GM19351 (cell line): ENCODE measurements around the gene LASP1NB.
"Not testable (repeated sequence)": the region's sequence is repeated elsewhere in the genome, so short reads cannot be mapped to it uniquely, and the experiment has no call there.

Source experiments
- ATAC-seq: cut with Tn5 transposase; IDR thresholded peaks from one replicate; pipeline ENCODE4 v1.9.1; 2021; ENCODE audit warnings: mild to moderate bottlenecking, moderate library complexity; ENCODE audit not compliant: unreplicated experiment

LASP1NB gene

GRCh38 chr17:38959508-38959907 is 34.1 kb downstream of the LASP1NB start:
- ATAC-seq = no peak

DNA sequence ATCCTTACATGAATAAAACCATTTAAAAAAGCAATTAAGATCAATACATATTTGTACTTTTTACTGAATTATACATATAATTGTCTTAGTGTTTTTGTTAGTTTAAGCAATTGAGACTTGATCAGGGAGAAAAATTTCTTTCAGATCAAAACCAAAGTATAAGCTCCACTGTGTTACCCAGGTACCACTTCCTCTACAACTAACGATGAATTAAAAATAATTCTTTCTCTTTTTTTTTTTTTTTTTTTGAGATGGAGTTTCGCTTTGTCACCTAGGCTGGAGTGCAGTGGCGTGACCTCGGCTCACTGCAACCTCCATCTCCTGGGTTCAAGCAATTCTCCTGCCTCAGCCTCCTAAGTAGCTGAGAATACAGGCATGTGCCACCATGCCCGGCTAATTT is 35.0 kb downstream of the LASP1NB start:
- no peak for ATAC-seq

GRCh38 chr17:38961413-38961812 is 36.0 kb downstream of the LASP1NB start:
- no peak for ATAC-seq

- no peak for ATAC-seq
Measured at GRCh38 chr17:38967290-38967738, 41.9 kb downstream of the LASP1NB start, which contains the start of gene FBXO47. FBXO47 (minus strand) TSS chr17:38967403; CDS start chr17:38963025, 4,378 bp downstream.

DNA sequence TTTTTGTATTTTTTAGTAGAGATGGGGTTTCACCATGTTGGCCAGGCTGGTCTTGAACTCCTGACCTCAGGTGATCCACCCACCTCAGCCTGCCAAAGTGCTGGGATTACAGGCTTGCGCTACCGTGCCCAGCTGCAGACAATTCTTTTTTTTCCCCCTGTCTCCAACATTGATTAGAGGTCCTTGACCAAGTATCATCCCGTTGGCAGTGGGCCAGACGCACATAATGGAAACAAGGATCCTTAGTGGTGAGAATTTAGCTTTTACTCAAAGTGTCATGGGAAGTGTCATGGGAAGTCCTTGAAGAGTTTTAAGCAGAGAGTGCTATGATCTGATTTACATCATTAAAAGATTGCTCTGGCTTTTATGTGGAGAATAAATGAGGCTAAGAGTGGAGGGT is 43.9 kb downstream of the LASP1NB start:
- no peak for ATAC-seq

- no peak for ATAC-seq
Measured at GRCh38 chr17:38970128-38970527, 44.7 kb downstream of the LASP1NB start.

GRCh38 chr17:38970804-38971203 is 45.4 kb downstream of the LASP1NB start:
- no peak for ATAC-seq

GRCh38 chr17:38976187-38976551 is 50.8 kb downstream of the LASP1NB start:
- ATAC-seq = not testable (repeated sequence)

DNA sequence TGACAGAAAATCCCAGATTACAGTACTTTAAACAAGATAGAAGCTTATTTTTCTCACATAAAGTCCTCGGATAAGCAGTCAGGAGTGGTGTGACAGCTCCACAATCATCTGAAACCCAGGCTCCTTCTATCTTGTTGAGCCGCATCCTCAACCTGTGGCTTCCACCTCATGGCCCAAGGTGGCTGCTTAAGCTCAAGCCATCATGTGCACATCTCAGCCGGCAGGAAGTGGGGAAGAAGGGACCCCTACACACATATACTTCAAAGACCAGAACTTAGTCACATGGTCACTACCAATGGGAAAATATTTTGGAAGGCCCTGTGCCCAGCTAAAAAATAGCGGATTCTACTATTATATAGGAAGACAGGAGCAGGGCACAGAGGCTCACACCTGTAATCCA is 52.8 kb downstream of the LASP1NB start:
- ATAC-seq = no peak
